ENCODE data around the gene MOB1A. TPM values are rescaled to one million over a fixed set of nuclear protein-coding genes. Genes with fewer than 3 reads are reported as not detected.

Gene MOB1A
- total RNA-seq, 1 donor from 2014 or later = 81.0 TPM

DNA sequence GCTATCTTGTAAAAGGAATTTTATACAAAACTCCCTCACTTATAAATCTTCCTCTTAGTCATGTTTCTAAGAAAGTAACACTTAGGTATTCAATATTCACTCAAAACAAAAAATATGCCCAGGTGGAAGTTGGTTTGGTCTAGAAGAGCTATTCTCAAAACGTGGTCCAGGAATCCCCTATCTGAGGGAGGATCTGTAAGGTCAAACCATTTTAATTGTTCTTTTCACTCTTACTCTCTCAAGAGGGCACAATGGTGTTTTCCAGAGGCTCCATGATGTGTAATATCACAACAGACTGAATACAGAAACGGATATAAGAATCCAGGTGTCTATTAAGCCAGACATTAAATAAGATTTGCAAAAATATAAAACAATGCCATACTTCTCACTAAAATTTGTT is 9.9 kb downstream of the MOB1A start:
- TF ChIP-seq CTCF (IDR thresholded peaks at IDR 0.05) = no peak
- H3K27ac Mint-ChIP-seq (ENCODE audit: unreplicated experiment) = no peak overlapping the region
- H3K9me3 Mint-ChIP-seq (ENCODE audit: low read depth) = peaks cover 3% of the 10 kb centered on the region
- H3K4me3 Mint-ChIP-seq (ENCODE audit: unreplicated experiment) = no peak overlapping the region
- no peak for DNase-seq (ENCODE audit: low spot score)
- H3K4me1 Mint-ChIP-seq (ENCODE audit: low read depth) = peaks cover 11% of the 10 kb centered on the region
- H3K36me3 Mint-ChIP-seq (ENCODE audit: low read depth) = peaks cover 31% of the 10 kb centered on the region
- no peaks in the 10 kb centered on the region for H3K27me3 Mint-ChIP-seq (ENCODE audit: low read depth)

GRCh38 chr2:74164761-74165160 is 13.9 kb downstream of the MOB1A start:
- no peak for TF ChIP-seq CTCF (IDR thresholded peaks at IDR 0.05)
- H3K4me3 Mint-ChIP-seq (ENCODE audit: unreplicated experiment) = no peak overlapping the region
- H3K4me1 Mint-ChIP-seq (ENCODE audit: low read depth) = no peaks in the 10 kb centered on the region
- DNase-seq (ENCODE audit: low spot score) = no peak
- no peaks in the 10 kb centered on the region for H3K27me3 Mint-ChIP-seq (ENCODE audit: low read depth)
- peaks cover 27% of the 10 kb centered on the region for H3K36me3 Mint-ChIP-seq (ENCODE audit: low read depth)
- H3K9me3 Mint-ChIP-seq (ENCODE audit: low read depth) = peaks cover 3% of the 10 kb centered on the region
- no peak overlapping the region for H3K27ac Mint-ChIP-seq (ENCODE audit: unreplicated experiment)

DNA sequence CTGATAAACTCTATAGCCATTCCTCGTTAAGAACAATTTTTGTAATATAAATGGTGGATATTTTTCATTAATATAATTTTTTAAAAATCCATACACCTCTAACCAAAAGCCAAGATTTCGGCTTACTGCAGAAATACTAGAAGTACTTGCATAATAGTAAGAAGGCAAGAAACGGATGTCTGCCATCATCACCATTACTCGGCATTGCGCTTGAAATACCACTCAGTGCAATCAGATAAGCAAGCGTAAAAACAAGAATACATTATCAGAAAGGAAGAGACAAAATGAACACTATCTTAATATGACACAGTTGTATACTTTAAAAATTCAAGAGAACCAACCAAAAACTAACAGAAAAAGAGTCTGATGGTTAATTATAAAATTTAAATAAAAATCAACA is 15.7 kb downstream of the MOB1A start:
- Mint-ChIP-seq H3K4me1 (ENCODE audit: low read depth) (no peaks in the 10 kb centered on the region), H3K36me3 (ENCODE audit: low read depth) (peaks cover 31% of the 10 kb centered on the region), H3K27ac (ENCODE audit: unreplicated experiment) (no peak overlapping the region), H3K9me3 (ENCODE audit: low read depth) (peaks cover 3% of the 10 kb centered on the region), H3K4me3 (ENCODE audit: unreplicated experiment) (no peak overlapping the region), H3K27me3 (ENCODE audit: low read depth) (no peaks in the 10 kb centered on the region)
- no peak for TF ChIP-seq CTCF (IDR thresholded peaks at IDR 0.05)
- no peak for DNase-seq (ENCODE audit: low spot score)

DNA sequence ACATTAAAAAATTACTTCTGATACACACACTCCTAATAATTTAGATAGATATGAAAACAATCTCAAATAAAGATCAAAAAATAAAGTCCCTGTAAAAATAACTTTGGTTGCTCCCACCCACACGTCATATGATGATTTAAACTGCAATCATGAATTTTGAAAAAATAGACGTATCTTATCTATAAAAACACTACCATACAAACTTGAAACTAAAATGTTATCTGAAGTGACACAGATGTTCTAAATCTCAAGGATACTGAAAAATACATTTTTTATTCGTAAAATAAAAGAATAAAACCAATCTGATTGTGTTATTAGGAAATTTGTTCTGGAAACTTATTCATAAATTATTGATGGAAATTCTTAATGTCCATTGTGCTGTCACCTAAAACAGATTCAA is 22.8 kb downstream of the MOB1A start:
- no peaks in the 10 kb centered on the region for H3K27me3 Mint-ChIP-seq (ENCODE audit: low read depth)
- H3K27ac Mint-ChIP-seq (ENCODE audit: unreplicated experiment) = no peak overlapping the region
- peaks cover 27% of the 10 kb centered on the region for H3K36me3 Mint-ChIP-seq (ENCODE audit: low read depth)
- TF ChIP-seq CTCF (IDR thresholded peaks at IDR 0.05) = no peak
- DNase-seq (ENCODE audit: low spot score) = no peak
- H3K4me1 Mint-ChIP-seq (ENCODE audit: low read depth) = no peaks in the 10 kb centered on the region
- H3K4me3 Mint-ChIP-seq (ENCODE audit: unreplicated experiment) = no peak overlapping the region
- no peaks in the 10 kb centered on the region for H3K9me3 Mint-ChIP-seq (ENCODE audit: low read depth)

DNA sequence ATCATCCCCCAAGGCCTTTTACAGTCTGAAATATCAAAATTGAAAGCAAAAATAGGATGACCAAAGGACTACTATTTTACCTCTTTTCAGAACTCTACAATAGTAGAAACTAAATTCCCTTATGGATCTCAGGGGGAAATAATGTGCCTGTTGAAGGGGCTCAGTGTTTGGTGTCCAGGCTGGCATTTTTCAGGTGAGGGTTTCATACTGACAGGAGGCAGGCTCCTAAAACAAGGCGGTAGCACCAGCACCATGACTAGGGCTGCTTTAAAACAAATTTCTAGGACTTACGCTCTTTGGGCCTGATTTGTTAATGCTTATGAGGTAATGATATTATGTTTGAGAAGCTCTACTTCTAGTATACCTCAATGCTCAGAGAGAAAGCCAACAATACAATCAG is 25.7 kb downstream of the MOB1A start:
- no peak for TF ChIP-seq CTCF (IDR thresholded peaks at IDR 0.05)
- no peak for DNase-seq (ENCODE audit: low spot score)
- H3K4me3 Mint-ChIP-seq (ENCODE audit: unreplicated experiment) = no peak overlapping the region
- H3K9me3 Mint-ChIP-seq (ENCODE audit: low read depth) = no peaks in the 10 kb centered on the region
- peaks cover 16% of the 10 kb centered on the region for H3K36me3 Mint-ChIP-seq (ENCODE audit: low read depth)
- no peak overlapping the region for H3K27ac Mint-ChIP-seq (ENCODE audit: unreplicated experiment)
- no peaks in the 10 kb centered on the region for H3K4me1 Mint-ChIP-seq (ENCODE audit: low read depth)
- no peaks in the 10 kb centered on the region for H3K27me3 Mint-ChIP-seq (ENCODE audit: low read depth)
